ENCODE measurements around the gene SLIT3. TPM values are rescaled to one million over a fixed set of nuclear protein-coding genes. Genes with fewer than 3 reads are reported as not detected.
"Not testable (repeated sequence)": the region's sequence is repeated elsewhere in the genome, so short reads cannot be mapped to it uniquely, and the experiment has no call there.

Gene SLIT3
- polyA plus RNA-seq, 1 donor, result 18.3 TPM

DNA sequence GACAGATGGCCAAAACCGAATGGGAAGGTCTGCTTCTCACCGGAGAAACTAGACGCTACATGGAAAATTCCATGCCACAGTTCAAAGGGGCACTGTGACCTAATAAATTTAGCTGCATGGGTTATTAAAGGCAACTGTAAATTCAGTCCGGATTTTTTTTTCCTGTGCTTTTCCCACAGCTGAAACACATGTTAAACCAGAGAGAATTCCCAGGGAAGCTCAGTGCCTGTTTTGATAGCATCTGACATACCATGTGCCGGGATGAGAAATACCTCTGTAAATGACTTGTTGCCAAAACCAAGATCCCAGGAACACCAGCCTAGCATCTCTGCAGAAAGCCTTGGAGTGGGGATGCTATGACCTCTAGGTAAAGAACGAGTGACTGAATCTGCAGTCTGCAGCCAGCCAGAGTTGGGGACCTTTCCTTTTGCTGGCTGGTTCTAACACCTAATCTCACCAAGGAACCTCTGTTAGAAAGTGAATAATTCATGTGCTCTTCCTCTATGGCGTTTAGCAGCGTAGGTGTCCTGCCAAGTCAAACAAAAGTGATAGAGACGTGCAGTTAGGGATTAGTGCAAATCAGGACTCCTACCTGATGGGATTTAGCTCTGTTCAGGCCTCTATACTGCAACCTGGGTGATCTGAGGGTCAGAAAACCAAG lies 77.9 kb downstream of the SLIT3 start:
- no peak overlapping the region for H3K27ac ChIP-seq (ENCODE audit: low read length)
- peaks cover 7% of the 10 kb centered on the region for H3K4me1 ChIP-seq (ENCODE audit: control insufficient read depth, insufficient read depth, low read length)
- no CpG with 5 or more reads among the region's 9 CpGs for WGBS (ENCODE audit: insufficient coverage, low lambda C conversion rate)
- no peaks in the 10 kb centered on the region for H3K9me3 ChIP-seq (ENCODE audit: control insufficient read depth, low read depth, low read length)
- H3K4me3 ChIP-seq (ENCODE audit: low read length), result no peak overlapping the region
- no peaks in the 10 kb centered on the region for H3K36me3 ChIP-seq (ENCODE audit: control insufficient read depth, insufficient read depth, low read length)
- no peaks in the 10 kb centered on the region for H3K27me3 ChIP-seq (ENCODE audit: control insufficient read depth, insufficient read depth, low read length)
- no peak for DNase-seq

DNA sequence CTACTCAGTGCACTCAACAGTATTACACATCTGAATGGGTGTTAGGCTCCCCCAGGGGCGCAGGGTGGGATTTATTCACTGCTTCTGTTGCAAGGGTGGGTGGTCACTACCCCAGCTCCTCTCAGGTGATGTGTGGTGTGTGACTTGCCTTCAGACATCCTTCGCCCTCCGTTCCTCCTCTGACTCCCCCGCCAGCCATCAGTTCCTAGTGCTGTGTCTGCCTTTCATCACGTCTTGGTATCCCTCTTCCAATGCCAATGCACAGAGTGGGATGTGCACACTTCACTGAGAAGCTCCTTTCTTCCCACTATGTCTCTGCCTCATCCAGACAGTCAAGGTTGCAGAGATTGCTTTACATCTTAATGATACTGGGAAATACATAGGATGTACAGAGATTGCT lies 79.4 kb downstream of the SLIT3 start:
- Histone ChIP-seq H3K4me1 (ENCODE audit: control insufficient read depth, insufficient read depth, low read length) (peaks cover 7% of the 10 kb centered on the region), H3K27me3 (ENCODE audit: control insufficient read depth, insufficient read depth, low read length) (no peaks in the 10 kb centered on the region), H3K4me3 (ENCODE audit: low read length) (no peak overlapping the region), H3K36me3 (ENCODE audit: control insufficient read depth, insufficient read depth, low read length) (no peaks in the 10 kb centered on the region), H3K9me3 (ENCODE audit: control insufficient read depth, low read depth, low read length) (no peaks in the 10 kb centered on the region), H3K27ac (ENCODE audit: low read length) (no peak overlapping the region)
- WGBS (ENCODE audit: insufficient coverage, low lambda C conversion rate), result no CpG with 5 or more reads among the region's 5 CpGs
- no peak for DNase-seq

DNA sequence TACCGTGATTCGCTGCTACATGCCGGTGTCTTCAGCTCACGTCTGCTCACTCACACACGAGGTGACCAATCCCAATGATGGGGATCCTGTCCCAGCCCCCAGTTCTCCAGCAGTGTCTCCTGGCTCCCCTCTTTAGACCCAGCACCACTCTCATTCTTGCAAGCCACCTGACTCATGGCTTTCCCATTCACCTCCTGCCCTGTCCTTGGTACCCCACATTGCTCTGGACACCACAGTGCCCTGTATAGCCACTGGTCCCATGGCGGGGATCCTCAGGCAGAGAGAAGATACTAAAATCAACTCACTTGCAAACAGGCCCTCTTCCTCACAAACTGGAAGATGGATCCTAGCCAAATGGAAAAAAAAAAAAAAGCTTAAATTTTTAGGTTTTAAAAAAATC lies 81.0 kb downstream of the SLIT3 start:
- WGBS (ENCODE audit: insufficient coverage, low lambda C conversion rate), result no CpG with 5 or more reads among the region's 6 CpGs
- Histone ChIP-seq H3K9me3 (ENCODE audit: control insufficient read depth, low read depth, low read length) (no peaks in the 10 kb centered on the region), H3K27ac (ENCODE audit: low read length) (no peak overlapping the region), H3K36me3 (ENCODE audit: control insufficient read depth, insufficient read depth, low read length) (no peaks in the 10 kb centered on the region), H3K27me3 (ENCODE audit: control insufficient read depth, insufficient read depth, low read length) (no peaks in the 10 kb centered on the region), H3K4me3 (ENCODE audit: low read length) (no peak overlapping the region), H3K4me1 (ENCODE audit: control insufficient read depth, insufficient read depth, low read length) (peaks cover 7% of the 10 kb centered on the region)
- no peak for DNase-seq

DNA sequence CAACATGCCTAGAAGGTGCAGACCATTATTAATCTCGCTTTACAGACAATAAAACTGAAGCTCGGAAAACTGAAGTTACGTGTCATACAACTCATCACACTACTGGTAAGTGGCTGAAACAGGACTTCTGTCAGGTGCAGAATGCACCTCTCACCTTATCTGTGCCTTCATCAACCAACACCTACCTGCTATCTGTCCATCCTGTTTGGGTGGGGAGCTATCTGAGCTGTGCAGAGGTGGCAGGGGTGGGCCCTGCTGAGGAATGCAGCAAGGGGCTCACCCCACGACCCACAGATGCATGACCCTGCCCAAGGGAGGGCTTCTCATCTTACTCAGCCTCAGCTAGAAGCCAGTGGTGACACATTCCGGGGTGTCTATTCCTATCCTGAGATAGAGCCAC lies 81.6 kb downstream of the SLIT3 start:
- H3K36me3 ChIP-seq (ENCODE audit: control insufficient read depth, insufficient read depth, low read length), result no peaks in the 10 kb centered on the region
- WGBS (ENCODE audit: insufficient coverage, low lambda C conversion rate), result 33% methylated on average over 1 of the region's 5 CpGs
- H3K27me3 ChIP-seq (ENCODE audit: control insufficient read depth, insufficient read depth, low read length), result no peaks in the 10 kb centered on the region
- no peak overlapping the region for H3K4me3 ChIP-seq (ENCODE audit: low read length)
- DNase-seq, result no peak
- H3K27ac ChIP-seq (ENCODE audit: low read length), result no peak overlapping the region
- H3K9me3 ChIP-seq (ENCODE audit: control insufficient read depth, low read depth, low read length), result no peaks in the 10 kb centered on the region
- H3K4me1 ChIP-seq (ENCODE audit: control insufficient read depth, insufficient read depth, low read length), result peaks cover 7% of the 10 kb centered on the region

DNA sequence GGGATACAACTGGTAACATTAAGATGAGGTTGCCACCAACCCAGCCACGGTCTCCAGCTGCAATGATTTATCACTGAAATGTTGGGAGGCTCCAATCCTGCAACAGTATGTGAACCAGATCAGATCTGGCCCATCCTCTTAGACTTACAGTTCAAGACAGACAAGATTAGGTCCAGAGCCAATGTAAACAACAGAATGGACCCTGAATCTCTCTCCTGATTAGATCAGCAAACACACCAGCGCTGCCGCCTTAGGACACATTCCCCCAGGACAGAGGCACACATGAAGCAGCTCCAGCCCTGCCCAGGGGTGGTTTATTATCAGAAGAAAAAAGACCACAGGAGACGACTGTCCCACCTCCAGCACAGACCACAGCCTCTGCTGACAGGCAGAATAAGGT lies 82.1 kb downstream of the SLIT3 start:
- WGBS (ENCODE audit: insufficient coverage, low lambda C conversion rate), result no CpG with 5 or more reads among the region's 4 CpGs

DNA sequence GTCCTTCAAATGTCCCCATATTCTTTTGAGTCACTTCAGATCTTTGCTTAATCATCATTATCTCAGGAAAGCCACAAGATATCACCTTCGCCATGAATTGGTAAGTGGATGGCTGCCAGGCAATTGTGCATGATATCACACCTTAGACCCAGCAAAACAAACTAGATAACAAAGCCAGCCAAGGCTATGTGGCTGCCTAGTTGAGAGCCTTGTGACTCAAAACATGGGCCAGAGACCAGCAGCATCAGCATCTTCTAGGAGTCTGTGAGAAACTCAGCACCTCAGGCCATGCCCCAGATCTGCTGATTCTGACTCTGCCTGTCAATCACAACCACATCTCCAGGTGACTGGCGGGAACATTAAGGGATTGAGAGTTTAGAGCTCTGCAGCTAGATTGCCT lies 82.8 kb downstream of the SLIT3 start:
- H3K4me3 ChIP-seq (ENCODE audit: low read length), result no peak overlapping the region

More for the DNA sequence above, 82.1 kb downstream of the SLIT3 start:
- Histone ChIP-seq H3K4me3 (ENCODE audit: low read length) (no peak overlapping the region), H3K9me3 (ENCODE audit: control insufficient read depth, low read depth, low read length) (no peaks in the 10 kb centered on the region), H3K4me1 (ENCODE audit: control insufficient read depth, insufficient read depth, low read length) (peaks cover 7% of the 10 kb centered on the region), H3K27me3 (ENCODE audit: control insufficient read depth, insufficient read depth, low read length) (no peaks in the 10 kb centered on the region), H3K27ac (ENCODE audit: low read length) (no peak overlapping the region), H3K36me3 (ENCODE audit: control insufficient read depth, insufficient read depth, low read length) (no peaks in the 10 kb centered on the region)
- peak in 1 of 2 donors; percentile 8 for DNase-seq

DNA sequence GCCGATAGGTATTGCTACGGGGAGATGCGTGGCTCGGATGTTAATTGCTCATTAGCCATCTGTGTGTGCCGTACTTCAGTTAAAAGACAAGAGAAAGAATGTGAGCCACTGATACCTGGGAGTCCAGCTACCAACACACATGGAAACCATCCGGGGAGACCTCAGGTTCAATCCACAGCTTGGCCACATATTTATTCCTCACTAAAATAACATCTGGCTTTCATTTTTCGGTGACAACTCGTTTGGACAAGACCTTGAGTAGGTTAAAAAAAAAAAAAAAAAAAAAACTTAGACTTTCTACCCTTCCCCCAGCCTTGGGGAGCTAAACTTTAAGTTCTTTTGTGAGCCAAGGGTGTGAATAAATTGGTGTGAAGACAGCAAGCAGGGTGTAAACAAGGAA lies 84.1 kb downstream of the SLIT3 start:
- no peak for DNase-seq
- no peak overlapping the region for H3K4me3 ChIP-seq (ENCODE audit: low read length)
- H3K4me1 ChIP-seq (ENCODE audit: control insufficient read depth, insufficient read depth, low read length), result peaks cover 7% of the 10 kb centered on the region
- no peaks in the 10 kb centered on the region for H3K27me3 ChIP-seq (ENCODE audit: control insufficient read depth, insufficient read depth, low read length)
- H3K9me3 ChIP-seq (ENCODE audit: control insufficient read depth, low read depth, low read length), result no peaks in the 10 kb centered on the region
- WGBS (ENCODE audit: insufficient coverage, low lambda C conversion rate), result no CpG with 5 or more reads among the region's 8 CpGs
- H3K36me3 ChIP-seq (ENCODE audit: control insufficient read depth, insufficient read depth, low read length), result no peaks in the 10 kb centered on the region
- no peak overlapping the region for H3K27ac ChIP-seq (ENCODE audit: low read length)

More for the DNA sequence above, 82.8 kb downstream of the SLIT3 start:
- Histone ChIP-seq H3K9me3 (ENCODE audit: control insufficient read depth, low read depth, low read length) (no peaks in the 10 kb centered on the region), H3K27ac (ENCODE audit: low read length) (no peak overlapping the region), H3K4me1 (ENCODE audit: control insufficient read depth, insufficient read depth, low read length) (peaks cover 7% of the 10 kb centered on the region), H3K27me3 (ENCODE audit: control insufficient read depth, insufficient read depth, low read length) (no peaks in the 10 kb centered on the region), H3K36me3 (ENCODE audit: control insufficient read depth, insufficient read depth, low read length) (no peaks in the 10 kb centered on the region)
- DNase-seq, result no peak
- WGBS (ENCODE audit: insufficient coverage, low lambda C conversion rate), result no CpG with 5 or more reads among the region's 2 CpGs

DNA sequence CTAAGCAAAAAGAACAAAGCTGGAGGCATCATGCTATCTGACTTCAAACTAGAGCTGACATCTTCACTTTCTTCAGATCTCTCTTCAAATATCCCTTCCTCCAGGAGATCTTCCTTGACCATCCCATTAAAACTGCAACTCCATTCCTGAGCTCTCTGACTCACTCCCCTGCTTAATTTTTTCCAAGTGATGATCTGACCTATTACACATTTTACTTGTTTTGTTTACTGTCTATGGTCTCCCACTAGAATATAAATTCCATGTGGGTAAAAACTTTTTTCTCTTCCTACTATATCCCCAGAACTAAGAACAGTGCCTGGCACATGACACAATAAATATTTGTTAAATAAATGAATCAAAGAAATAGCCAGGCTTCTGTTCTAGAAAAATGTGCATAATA lies 87.5 kb downstream of the SLIT3 start:
- H3K36me3 ChIP-seq (ENCODE audit: control insufficient read depth, insufficient read depth, low read length), result no peaks in the 10 kb centered on the region
- no peak overlapping the region for H3K4me3 ChIP-seq (ENCODE audit: low read length)
- no peak overlapping the region for H3K27ac ChIP-seq (ENCODE audit: low read length)
- H3K27me3 ChIP-seq (ENCODE audit: control insufficient read depth, insufficient read depth, low read length), result no peaks in the 10 kb centered on the region
- H3K4me1 ChIP-seq (ENCODE audit: control insufficient read depth, insufficient read depth, low read length), result peaks cover under 1% of the 10 kb centered on the region
- no peak for DNase-seq
- no peaks in the 10 kb centered on the region for H3K9me3 ChIP-seq (ENCODE audit: control insufficient read depth, low read depth, low read length)

DNA sequence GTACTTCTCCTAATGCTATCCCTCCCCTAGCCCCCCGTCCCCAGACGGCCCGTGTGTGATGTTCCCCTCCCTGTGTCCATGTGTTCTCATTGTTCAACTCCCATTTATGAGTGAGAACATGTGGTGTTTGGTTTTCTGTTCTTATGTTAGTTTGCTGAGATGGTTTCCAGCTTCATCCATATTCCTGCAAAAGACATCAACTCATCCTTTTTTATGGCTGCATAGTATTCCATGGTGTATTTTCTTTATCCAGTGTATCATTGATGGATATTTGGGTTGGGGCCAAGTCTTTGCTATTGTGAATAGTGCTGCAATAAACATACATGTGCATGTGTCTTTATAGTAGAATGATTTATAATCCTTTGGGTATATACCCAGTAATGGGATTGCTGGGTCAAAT lies 89.2 kb downstream of the SLIT3 start:
- WGBS (ENCODE audit: insufficient coverage, low lambda C conversion rate), result no CpG with 5 or more reads among the region's 3 CpGs
- not testable (repeated sequence) for H3K27ac ChIP-seq (ENCODE audit: low read length); H3K36me3 ChIP-seq (ENCODE audit: control insufficient read depth, insufficient read depth, low read length); H3K27me3 ChIP-seq (ENCODE audit: control insufficient read depth, insufficient read depth, low read length); H3K4me3 ChIP-seq (ENCODE audit: low read length); H3K9me3 ChIP-seq (ENCODE audit: control insufficient read depth, low read depth, low read length); DNase-seq; H3K4me1 ChIP-seq (ENCODE audit: control insufficient read depth, insufficient read depth, low read length)

DNA sequence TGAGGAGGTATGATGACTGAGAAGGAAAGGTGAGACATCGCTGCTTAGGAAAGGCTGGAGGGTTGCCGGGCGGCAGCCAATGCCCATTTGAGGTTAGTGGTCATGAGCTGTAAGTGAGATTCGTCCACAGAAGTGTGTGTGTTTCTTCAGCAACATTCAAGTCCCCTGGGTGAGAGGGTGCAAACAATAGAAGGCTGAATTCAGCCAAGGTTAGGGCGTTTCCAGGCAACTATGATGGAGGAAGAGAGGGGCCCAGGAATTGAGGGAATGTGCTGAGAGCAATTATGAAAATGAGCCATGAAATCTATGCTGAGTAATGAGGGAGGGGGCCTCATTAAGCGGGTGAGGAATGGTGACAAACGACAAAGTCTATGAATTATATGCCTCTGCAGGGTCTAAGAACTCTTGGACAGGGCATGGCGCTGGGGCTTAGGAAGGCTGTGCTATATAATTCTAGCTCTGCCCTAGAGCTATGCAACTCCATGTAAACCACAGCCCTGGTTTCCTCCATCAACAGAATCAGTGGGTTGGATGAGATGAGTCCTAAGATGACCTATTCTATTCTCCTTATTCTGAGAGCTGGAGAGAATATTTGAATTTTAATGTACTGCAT lies 96.0 kb downstream of the SLIT3 start:
- no peak overlapping the region for H3K4me3 ChIP-seq (ENCODE audit: low read length)
- no peak for DNase-seq
- H3K27me3 ChIP-seq (ENCODE audit: control insufficient read depth, insufficient read depth, low read length), result no peaks in the 10 kb centered on the region
- H3K36me3 ChIP-seq (ENCODE audit: control insufficient read depth, insufficient read depth, low read length), result no peaks in the 10 kb centered on the region
- no peaks in the 10 kb centered on the region for H3K4me1 ChIP-seq (ENCODE audit: control insufficient read depth, insufficient read depth, low read length)
- WGBS (ENCODE audit: insufficient coverage, low lambda C conversion rate), result 57% methylated on average over 2 of the region's 8 CpGs
- no peaks in the 10 kb centered on the region for H3K9me3 ChIP-seq (ENCODE audit: control insufficient read depth, low read depth, low read length)
- no peak overlapping the region for H3K27ac ChIP-seq (ENCODE audit: low read length)

DNA sequence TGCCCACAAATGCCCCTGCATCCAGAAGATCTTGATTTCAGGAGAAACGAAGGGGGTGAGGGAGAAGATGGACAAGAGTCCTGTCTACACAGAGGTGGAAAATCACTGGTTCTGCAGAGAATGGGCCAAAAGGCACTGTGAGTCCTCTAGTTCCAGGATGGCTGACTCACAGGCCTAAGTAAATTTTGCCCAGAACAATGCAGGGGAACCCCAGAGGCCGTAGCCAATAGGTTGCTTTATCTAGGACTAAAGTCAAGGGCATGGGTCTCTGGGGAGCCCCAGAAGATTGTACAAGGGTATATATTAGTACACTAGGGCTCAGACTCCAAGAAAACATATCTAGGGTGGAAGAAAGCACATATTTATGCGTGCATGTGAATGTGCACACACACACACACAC lies 98.0 kb downstream of the SLIT3 start:
- H3K9me3 ChIP-seq (ENCODE audit: control insufficient read depth, low read depth, low read length), result no peaks in the 10 kb centered on the region
- no peak for DNase-seq
- no peaks in the 10 kb centered on the region for H3K27me3 ChIP-seq (ENCODE audit: control insufficient read depth, insufficient read depth, low read length)
- H3K27ac ChIP-seq (ENCODE audit: low read length), result no peak overlapping the region
- no peaks in the 10 kb centered on the region for H3K4me1 ChIP-seq (ENCODE audit: control insufficient read depth, insufficient read depth, low read length)
- WGBS (ENCODE audit: insufficient coverage, low lambda C conversion rate), result no CpG with 5 or more reads among the region's 3 CpGs
- H3K36me3 ChIP-seq (ENCODE audit: control insufficient read depth, insufficient read depth, low read length), result no peaks in the 10 kb centered on the region
- H3K4me3 ChIP-seq (ENCODE audit: low read length), result no peak overlapping the region

Measured in large intestine (tissue), 3 donors.